Non-pigmented ciliary epithelial cell (primary cell): Measurements from ENCODE around the gene CIAO3.

Source experiments
- DNase-seq: peaks from one replicate; pipeline ENCODE4 v3.0.0-alpha.2; 2010; ENCODE audit warnings: low read depth

CIAO3 gene

GRCh38 chr16:775236-775796, 34.5 kb upstream of the CIAO3 start:
- no peak for DNase-seq

GRCh38 chr16:774086-775001, 33.5 kb upstream of the CIAO3 start:
- DNase-seq, result no peak

GRCh38 chr16:772959-773358, 32.2 kb upstream of the CIAO3 start:
- no peak for DNase-seq

GRCh38 chr16:770411-770810, 29.6 kb upstream of the CIAO3 start:
- no peak for DNase-seq

DNA sequence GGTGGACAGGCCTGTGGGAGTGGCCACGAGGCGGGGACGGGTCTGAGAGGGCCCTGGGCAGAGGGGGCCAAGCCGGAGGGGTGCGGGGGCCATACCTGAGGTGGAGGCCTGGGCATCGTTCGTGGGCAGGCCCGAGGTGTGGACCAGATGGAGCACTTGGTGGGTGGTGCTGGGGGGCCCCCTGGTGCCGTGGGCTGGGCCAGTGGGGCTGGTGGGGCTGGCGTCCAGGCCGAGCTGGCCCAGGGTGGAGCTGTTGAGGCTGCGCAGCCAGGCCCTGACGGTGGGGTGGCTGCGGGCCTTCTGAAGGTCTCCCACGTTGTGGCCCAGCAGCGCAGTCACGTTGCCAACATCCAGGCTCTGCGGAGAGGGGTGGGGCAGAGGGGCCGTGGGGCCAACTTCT, 29.1 kb upstream of the CIAO3 start:
- DNase-seq, result no peak

DNA sequence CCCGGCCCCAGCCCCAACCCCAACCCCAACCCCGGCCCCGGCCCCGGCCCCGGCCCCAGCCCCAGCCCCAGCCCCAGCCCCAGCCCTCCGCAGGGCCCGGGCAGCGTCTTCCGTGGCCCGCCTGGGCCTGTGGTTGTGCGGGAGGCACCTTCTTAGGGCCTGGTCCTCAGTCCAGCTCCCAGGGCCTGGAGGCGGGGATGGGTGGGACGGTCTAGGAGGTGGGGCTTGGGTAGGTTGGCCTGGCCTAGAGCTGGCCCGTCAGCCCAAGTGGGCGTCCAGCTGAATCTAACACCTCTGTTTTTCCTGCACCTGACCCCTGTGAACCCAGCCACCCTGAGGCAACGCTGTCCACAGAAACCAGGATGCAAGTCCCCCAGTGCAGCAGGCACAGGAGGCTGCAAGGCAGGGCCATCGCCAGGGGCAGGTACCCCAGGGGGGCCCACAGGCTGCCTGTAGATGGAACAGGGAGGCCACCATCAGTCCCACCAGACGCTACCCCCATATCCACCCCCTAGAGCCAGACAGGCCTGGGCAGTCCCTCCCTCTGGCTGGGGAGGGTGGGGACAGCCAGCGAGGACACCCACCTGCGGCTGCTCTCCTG, 28.5 kb upstream of the CIAO3 start:
- DNase-seq, result no peak

GRCh38 chr16:768428-768827, 27.6 kb upstream of the CIAO3 start:
- no peak for DNase-seq

DNA sequence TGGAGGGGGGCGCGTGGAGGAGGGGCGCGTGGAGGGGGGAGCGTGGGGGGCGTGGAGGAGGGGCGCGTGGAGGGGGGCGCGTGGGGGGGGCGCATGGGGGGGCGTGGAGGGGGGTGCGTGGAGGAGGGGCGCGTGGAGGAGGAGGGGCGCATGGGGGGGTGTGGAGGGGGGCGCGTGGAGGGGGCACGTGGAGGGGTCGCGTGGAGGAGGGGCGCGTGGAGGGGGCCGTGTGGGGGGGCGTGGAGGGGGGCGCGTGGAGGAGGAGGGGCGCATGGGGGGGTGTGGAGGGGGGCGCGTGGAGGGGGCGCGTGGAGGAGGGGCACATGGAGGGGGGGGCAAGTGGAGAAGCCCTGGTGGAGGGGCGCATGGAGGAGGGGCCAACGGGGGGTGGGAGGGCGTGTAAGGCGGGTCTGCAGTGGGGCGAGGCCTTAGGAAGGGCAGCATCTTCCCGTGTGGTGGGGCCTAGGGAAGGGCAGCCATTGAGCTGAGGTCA, 27.0 kb upstream of the CIAO3 start:
- DNase-seq, result no peak

DNA sequence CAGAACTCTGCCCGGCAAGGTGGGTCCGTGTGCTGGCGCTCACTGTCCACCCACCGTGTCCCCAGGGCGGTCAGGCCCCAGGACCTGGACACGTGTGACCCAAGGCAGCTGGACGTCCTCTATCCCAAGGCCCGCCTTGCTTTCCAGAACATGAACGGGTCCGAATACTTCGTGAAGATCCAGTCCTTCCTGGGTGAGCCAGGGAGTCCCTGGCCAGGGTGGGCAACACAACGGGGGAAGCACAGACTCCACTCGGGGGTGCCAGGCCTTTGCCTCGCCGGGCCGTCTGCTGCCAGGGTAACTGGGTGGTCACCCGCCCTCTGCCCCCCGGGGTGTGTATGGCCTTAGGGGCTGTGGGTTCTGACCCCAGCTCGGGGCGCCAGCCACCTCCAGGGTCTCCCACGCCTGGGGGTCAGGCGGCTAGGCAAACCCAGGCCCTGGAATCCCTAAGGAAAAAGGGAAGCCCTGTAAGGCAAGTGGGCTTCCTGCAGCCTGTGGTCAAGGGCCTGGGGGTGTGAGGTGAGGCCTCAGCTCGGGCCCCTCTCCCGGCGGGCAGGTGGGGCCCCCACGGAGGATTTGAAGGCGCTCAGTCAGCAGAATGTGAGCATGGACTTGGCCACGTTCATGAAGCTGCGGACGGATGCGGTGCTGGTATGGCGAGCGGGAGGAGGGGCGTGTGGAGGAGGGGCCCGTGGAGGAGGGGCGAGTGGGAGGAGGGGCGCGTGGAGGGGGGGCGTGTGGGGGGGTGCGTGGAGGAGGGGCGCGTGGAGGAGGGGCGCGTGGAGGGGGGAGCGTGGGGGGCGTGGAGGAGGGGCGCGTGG, 26.2 kb upstream of the CIAO3 start:
- no peak for DNase-seq

- DNase-seq, result no peak
Observed at GRCh38 chr16:766008-766819, 25.4 kb upstream of the CIAO3 start.

GRCh38 chr16:765488-765865, 24.7 kb upstream of the CIAO3 start:
- no peak for DNase-seq

- no peak for DNase-seq
Observed at GRCh38 chr16:764848-765487, 24.2 kb upstream of the CIAO3 start.

DNA sequence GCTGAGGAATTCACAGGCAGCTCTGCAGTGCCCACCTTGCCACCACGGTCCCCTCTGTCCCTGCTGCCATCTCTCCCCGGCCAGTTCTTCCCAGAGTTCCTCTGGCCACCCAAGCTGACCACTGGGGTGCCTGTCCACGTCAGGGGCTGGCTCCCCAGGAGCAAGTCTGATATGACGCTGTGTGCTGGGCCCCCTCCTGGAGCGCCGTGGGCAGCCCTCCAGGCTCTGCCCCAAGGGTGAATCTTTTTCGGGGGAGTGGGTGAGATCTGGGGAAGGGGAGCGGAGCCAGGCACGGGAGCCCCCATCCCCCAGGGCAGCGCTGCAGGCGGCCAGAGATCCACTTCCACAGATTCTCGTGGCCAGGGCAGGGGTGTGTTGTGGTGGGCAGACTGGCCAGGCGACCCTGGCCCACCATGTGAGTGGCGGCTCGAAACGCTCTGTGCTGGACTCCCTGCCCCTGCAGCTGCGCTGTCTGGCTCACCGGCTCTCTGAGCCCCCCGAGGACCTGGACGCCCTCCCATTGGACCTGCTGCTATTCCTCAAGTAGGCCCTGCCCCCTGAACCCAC, 23.5 kb upstream of the CIAO3 start:
- DNase-seq, result no peak

GRCh38 chr16:763369-764183, 22.8 kb upstream of the CIAO3 start:
- no peak for DNase-seq

GRCh38 chr16:762595-763268, 21.9 kb upstream of the CIAO3 start:
- DNase-seq, result no peak

- DNase-seq, result no peak
Observed at GRCh38 chr16:761625-762513, 21.1 kb upstream of the CIAO3 start.

DNA sequence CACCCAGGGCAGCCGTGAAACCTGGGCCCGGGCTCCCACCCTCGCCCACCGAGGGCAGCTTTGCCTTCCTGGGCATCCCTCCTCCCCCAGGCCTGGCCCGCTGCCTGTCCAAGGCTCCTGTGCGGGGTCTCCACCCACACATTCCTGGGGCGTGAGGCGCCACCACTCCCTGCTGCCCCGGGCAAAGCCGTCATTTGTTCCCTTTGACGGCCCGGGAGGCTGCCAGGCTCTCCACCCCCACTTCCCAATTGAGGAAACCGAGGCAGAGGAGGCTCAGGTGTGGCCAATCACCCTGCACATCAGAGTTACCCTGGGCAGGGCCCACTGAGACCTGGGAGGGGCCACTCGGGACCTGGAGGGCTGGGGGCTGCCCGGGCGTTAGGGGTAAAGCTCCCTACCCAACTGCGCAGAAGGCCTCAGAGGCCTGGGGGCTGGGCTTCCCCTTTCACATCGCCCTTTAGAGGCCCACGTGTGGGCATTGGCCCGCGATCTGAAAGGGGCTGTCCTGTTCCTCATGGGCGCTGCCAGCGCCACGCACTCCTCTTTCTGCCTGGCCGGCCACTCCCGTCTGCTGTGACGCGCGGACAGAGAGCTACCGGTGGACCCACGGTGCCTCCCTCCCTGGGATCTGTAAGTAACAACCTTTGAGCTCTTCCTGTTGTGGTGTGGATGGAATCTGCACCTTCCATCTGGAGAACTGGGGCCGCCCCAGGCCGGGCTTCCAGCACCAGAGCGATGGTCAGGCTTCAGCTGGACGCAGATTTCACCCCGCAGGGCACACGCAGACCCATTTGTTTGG, 19.9 kb upstream of the CIAO3 start, which contains the start of gene MSLN:
Gene MSLN, plus strand, starts transcription at position 190 of the 799 bp plus-strand sequence. CDS start 1,947 bp downstream, outside the sequence.
- DNase-seq, result no peak
